ENCODE data around the gene SEC11A.
"Not testable (repeated sequence)": the region's sequence is repeated elsewhere in the genome, so short reads cannot be mapped to it uniquely, and the experiment has no call there.

SEC11A gene

DNA sequence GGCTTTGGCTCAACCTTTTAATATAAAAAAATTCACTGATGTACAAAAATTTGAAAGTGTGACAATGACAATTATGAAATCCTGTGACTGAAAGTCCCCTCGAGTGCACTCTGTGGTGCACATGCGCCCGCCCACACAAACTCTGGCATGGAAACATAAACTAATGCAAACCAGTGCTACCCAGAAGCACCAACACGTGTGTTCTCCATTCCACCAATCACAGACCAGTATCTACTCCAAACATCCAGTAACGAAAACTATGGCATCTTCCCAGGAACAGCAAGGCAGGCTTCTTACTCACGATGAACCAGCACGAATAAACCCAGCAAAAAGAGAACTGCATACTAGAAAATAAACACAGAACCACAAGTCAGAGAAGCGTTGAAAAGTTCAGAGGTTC, 46.2 kb downstream of the SEC11A start:
- DNase-seq, result no peak

GRCh38 chr15:84668221-84668982, 47.5 kb downstream of the SEC11A start:
- no peak for DNase-seq

DNA sequence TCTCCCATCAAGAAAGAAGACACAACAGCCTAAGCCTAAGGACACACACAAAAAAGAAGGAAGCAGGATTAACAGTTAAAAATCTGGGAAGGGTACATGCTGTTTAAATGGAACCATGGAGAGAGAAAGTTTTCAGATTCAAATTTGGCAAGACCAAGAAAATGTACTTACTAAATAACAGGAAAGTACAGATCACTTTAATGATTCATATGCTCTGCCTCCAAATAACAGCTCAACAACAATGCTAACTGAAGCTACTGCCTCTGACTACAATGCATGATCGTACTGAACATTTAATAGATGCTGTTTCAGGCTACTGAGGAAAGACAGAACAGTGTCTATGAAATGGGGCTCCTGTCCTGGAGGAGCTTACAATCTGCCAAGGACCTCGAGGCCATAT, 49.6 kb downstream of the SEC11A start:
- no peak for DNase-seq

DNA sequence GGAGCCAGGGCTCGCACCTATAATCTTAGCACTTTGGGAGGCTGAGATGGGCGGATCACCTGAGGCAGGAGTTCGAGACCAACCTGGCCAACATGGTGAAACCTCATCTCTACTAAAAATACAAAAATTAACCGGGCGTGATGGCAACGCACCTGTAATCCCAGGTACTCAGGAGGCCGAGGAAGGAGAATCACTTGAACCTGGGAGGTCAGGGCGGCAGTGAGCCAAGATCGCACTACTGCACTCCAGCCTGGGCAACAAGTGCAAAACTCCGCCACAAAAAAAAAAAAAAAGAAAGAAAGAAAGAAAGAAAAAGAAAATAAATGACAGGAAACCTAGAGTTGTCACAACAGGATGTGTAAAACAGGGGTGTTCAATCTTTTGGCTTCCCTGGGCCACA, 54.9 kb downstream of the SEC11A start:
- DNase-seq, result no peak

- DNase-seq, result no peak
Observed at GRCh38 chr15:84659904-84660781, 55.8 kb downstream of the SEC11A start.

DNA sequence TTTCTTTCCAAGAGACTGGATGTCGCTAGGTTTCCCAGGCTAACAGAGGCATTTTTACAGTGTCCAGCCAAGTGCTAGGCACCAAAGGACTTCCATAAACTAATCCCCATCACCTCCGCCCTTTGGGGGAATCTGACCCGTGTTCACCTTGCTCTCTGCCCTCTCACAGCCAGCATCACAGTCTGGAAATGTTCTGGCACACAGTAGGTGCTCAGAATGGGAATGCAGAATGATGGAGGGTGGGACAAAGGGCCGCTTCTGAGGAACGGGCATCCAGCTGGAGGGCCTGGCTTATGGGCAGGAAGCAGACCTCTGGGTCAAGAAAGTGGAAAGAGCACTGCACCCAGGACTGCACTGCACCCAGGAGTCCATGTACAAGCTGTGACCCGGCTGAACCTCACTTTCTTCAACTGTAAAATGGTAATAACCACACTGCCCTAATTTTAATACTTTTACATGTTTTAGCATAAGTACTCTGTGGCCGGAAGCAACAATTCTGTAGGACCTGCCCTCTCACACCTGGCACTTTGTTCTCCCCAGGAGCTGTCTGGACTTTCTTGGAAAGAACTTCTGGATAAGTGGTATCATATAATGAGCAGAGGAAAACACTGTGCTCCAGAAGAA, 57.0 kb downstream of the SEC11A start:
- no peak for DNase-seq

DNA sequence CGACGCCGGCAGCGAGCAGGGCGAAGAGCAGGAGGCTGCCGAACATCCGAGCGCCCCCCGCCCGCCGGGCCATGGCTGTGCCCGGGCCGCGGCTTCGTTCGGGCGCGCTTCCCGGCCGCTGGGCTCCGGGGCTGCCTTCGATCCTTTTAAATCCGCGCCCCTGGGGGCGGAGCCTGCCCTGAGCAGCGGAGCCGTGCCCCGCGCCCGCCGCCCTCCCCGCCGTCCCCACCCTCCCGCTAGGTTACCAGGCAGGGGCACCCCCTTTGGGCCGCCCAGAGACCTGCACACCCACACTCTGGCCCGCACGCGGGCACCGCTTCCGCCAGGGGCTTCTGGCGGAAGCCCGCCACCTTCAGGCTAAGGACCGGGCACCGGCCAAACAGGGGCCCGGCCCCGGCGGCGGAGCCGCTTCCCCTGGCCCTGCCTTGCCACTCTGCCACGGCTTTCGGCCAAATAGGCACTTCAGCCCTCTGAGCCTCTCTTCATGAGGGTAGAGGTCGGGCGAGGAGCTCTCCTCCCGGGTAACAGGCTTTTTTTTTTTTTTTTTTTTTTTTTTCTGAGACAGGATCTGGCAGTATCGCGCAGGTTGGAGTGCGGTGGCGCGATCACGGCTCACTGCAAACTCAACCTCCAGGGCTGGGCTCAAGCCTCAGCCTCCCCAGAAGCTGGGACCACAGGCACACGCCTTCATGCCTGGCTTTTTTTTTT, 57.7 kb downstream of the SEC11A start, which contains the start of gene NMB:
TSS of gene NMB (minus strand) at position 120 of the 708 bp plus-strand sequence. CDS start at position 73, 47 bp downstream.
- DNase-seq, result peak; percentile 85

GRCh38 chr15:84657748-84658079, 58.2 kb downstream of the SEC11A start:
- DNase-seq, result no peak

- no peak for DNase-seq
Observed at GRCh38 chr15:84656972-84657371, 59.0 kb downstream of the SEC11A start.

DNA sequence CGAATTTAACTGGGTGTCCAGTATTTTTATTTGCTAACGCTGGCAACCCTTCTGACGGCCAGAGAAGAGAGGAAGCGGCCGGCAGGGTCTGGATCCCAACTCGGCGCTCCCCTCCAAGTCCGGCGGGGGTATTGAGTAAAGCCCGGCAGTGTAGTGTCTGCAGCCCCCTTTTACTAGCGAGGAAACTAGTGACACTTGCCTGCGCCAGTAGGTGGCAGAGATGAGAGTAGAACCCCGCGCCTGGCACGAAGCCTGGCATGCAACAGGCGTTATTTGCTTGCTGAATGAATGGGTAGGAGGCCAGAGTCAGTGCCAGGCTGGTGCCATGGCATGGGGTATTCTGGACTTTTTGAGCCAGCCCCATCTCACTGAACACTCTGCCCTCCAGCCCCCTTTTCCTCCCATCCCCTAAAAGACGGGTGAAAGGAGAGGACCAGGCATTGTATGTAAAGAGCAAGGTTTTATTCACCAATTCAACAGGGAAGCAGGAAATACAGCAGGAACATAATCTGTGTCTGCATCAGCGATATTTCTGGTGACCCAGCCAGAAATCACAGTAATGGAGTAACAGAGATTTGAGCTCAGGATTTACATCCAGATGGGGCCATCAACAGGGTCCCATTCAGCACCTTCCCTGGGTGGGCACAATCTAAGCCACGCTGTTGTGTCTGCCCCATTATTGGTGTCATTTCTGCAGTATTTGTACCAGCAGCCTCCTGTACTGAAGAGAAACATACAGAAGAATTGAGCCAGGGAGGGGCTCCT, 61.1 kb downstream of the SEC11A start:
- peak; percentile 83 for DNase-seq

GRCh38 chr15:84653910-84654688, 61.8 kb downstream of the SEC11A start, which contains the start of gene WDR73:
Gene WDR73 (minus strand): TSS chr15:84654283. CDS start chr15:84654274, 9 bp downstream.
- DNase-seq, result peak; percentile 99

GRCh38 chr15:84653584-84653909, 62.4 kb downstream of the SEC11A start:
- DNase-seq, result no peak

DNA sequence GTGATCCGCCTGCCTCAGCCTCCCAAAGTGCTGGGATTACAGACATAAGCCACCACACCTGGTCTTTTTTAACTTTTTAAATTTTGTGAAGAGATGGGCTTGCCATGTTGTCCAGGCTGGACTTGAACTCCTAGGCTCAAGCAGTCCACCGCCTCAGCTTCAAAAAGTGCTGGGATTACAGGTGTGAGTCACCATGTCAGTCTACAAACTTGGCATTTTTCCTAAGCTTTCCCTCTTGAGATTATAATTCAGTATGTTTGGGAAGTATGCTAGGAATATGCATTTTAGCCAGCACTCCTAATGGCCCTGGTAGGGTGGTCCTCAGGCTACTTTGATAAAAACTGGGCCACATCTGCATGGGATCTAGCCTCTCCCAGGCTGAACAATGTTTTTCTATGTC, 66.2 kb downstream of the SEC11A start:
- no peak for DNase-seq

GRCh38 chr15:84648539-84648938, 67.4 kb downstream of the SEC11A start:
- DNase-seq, result no peak

DNA sequence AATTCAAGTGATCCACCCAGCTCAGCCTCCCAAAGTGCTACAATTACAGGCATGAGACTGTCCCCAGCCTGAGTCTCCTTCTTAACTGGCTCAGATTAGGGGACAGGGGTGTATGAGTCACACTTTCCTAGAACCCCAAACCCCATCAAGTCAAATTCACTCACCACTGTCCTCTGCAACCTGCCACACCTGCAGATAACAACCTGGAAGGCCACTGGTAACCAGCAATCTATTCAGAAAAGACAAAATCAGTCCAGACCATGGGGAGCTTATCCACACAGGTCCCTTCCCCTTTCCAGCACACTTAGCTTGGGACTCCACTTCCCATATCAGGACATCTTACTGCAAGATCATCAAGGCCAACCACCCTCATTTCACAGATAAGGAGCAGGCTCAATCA, 68.2 kb downstream of the SEC11A start:
- DNase-seq, result no peak

DNA sequence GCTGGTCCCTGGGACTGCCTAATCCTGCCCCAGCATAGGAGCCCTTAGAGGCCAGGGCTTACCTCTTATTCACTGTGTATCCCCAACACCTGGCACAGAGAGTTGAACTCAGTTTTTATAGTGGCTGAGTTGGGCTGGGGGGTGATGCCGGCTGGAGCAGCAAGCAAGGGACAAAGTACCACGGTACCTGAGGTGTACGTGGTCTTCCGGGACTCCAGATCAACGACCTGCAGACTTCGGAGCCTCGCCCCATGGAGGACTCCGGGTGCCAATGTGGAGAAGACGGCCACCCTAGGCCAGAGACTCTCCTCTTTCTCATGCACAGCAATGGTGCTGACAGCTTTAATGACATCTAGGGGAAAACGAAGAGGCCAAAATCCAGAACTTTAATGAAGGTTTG, 69.9 kb downstream of the SEC11A start:
- no peak for DNase-seq

GRCh38 chr15:84645496-84645895, 70.4 kb downstream of the SEC11A start:
- no peak for DNase-seq

DNA sequence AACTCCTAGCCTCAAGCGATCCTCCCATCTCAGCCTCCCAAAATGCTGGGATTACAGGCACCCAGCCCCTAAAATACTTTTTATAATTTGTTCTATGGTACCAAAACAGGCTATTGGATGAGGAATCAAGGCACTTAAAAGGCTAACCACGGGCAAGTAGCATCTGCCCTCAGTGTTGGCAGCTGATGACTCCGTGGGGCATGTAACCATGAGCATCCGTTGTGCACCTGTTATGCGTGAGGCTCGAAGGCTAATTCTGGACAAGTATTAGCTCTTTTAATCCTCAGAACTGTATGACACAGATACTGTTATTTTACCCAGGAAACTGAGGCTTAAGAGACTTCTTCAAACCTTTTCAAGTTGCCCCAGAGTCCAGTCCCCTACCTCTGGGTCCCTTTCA, 72.1 kb downstream of the SEC11A start:
- DNase-seq, result no peak

DNA sequence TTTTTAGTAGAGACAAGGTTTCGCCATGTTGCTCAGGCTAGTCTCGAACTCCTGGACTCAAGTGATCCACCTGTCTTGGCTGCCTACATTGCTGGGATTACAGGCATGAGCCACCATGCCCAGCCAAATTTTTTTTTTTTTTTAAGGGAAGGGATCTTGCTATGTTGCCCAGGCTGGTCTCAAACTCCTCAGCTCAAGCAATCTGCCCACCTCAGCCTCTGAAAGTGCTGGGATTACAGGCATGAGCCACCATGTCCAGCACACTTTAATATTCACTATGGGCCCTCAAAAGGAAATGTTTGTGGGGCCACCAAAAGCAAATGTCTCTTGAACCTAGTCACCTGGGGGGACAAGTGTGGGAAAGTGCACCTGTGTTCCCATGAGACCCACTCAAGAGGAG, 73.3 kb downstream of the SEC11A start:
- not testable (repeated sequence) for DNase-seq

DNA sequence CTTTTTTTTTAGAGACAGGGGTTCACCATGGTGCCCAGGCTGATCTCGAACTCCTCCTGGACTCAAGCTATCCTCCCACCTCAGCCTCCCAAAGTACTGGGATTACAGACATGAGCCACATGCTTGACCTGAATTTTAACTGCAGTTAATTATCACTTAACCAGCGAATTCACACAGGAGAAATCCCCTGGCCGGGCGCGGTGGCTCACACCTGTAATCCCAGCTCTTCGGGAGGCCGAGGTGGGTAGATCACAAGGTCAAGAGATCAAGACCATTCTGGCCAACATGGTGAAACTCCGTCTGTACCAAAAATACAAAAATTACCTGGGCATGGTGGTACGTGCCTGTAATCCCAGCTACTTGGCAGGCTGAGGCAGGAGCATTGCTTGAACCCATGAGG, 74.1 kb downstream of the SEC11A start:
- not testable (repeated sequence) for DNase-seq

DNA sequence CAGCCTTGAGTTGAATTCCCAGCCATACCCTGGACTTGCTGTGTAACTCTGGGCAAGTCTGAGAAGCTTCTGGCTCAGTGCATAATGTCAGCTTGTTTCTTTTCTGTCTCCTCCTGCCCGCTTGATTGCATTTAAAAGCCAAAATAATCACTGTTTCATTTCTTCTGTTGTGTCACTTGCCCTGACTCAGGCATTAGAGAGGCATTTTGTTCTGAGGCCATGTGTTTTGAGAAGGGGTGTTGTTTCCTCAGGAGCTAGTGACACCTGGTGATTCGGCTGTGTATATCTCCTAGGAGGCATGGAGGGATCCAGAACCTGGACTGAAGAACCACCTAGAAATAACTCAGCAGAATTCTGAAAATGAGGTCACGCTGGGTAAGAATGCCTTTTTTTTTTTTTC, 77.8 kb downstream of the SEC11A start:
- no peak for DNase-seq

Data from right forelimb (tissue), 1 donor.